ENCODE results near the gene CASQ2.
A peak's percentile ranks its signal among the peaks of the same experiment; 100 is the strongest.

DNA sequence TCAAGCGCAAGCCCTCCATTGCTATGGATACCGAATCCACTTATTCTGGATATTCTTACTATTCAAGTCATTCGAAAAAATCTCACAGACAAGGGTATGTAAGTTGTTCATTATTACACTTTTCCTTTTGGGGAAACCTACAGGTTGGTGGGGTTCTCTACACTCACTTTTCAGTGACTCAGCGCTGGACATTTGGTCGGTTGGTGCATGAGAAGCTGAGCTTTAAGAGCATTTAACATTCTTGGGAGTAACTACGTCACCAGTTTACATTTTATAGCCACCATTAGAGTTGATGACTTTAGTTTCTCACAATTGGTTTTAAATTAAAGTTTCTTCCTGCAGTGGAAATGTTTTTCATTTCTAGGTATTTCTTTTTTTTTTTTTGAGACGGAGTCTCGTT lies 117.1 kb downstream of the CASQ2 start:
- no peak for TF ChIP-seq POLR2AphosphoS5 (IDR thresholded peaks at IDR 0.05)
- no peak for TF ChIP-seq POLR2A (IDR thresholded peaks at IDR 0.05)
- peak in 1 of 5 experiments; percentile 23 for TF ChIP-seq CTCF (IDR thresholded peaks at IDR 0.05)

Data from transverse colon (tissue), 4 donors.